Small intestine (tissue), 7 donors: Measurements from ENCODE around the gene C1RL. TPM values are rescaled to one million over a fixed set of nuclear protein-coding genes. Genes with fewer than 3 reads are reported as not detected.
A peak's percentile ranks its signal among the peaks of the same experiment; 100 is the strongest.

ENCODE experiments used
- DNase-seq, 2 donors: peaks; one replicate each; pipeline versions ENCODE4 v3.0.0 to v3.0.0-alpha.2; 2013
- FAIRE-seq: peaks from 2 replicates; lab custom pipeline; 2012; peaks lifted over from hg19 to GRCh38; lab: Jason Lieb, UNC
- H3K27ac ChIP-seq, 3 donors: one replicate each; pipeline ENCODE4 v1.5.1; 2013; ENCODE audit warnings: low read length in 2 of 3, mild to moderate bottlenecking in 2 of 3, control low read depth in 1 of 3, inconsistent platforms in 1 of 3, low read depth in 1 of 3, moderate library complexity in 1 of 3
- H3K27me3 ChIP-seq, 3 donors: one replicate each; pipeline ENCODE4 v1.6.1; 2013; ENCODE audit warnings: low read length in 3 of 3, inconsistent platforms in 1 of 3; ENCODE audit not compliant: control insufficient read depth in 3 of 3, insufficient read depth in 3 of 3
- H3K36me3 ChIP-seq, 3 donors: one replicate each; pipeline ENCODE4 v1.6.1; 2013; ENCODE audit warnings: low read length in 3 of 3, inconsistent platforms in 1 of 3, low read depth in 1 of 3, mild to moderate bottlenecking in 1 of 3, moderate library complexity in 1 of 3; ENCODE audit not compliant: control insufficient read depth in 3 of 3, insufficient read depth in 2 of 3
- H3K4me1 ChIP-seq, 3 donors: one replicate each; pipeline ENCODE4 v1.6.1; 2013; ENCODE audit warnings: low read length in 2 of 3, inconsistent platforms in 1 of 3, low read depth in 1 of 3, mild to moderate bottlenecking in 1 of 3, moderate library complexity in 1 of 3; ENCODE audit not compliant: control insufficient read depth in 3 of 3, insufficient read depth in 2 of 3
- H3K4me3 ChIP-seq, 3 donors: one replicate each; pipeline ENCODE4 v1.5.1; 2013; ENCODE audit warnings: low read length in 3 of 3, control low read depth in 1 of 3, inconsistent platforms in 1 of 3, low read depth in 1 of 3, mild to moderate bottlenecking in 1 of 3, moderate library complexity in 1 of 3
- H3K9me3 ChIP-seq, 2 donors: one replicate each; pipeline ENCODE4 v1.6.1; 2013; ENCODE audit warnings: low read depth in 1 of 2, low read length in 1 of 2; ENCODE audit not compliant: control insufficient read depth in 2 of 2, insufficient read depth in 1 of 2
- WGBS, 3 donors: extraction: QIAGEN DNeasy Blood & Tissue Kit; methylation state at CpG; one replicate each; pipeline ENCODE4 v1.1.7; 2013; 5-methylcytosine and 5-hydroxymethylcytosine counted together
- polyA plus RNA-seq, 4 donors: library from polyadenylated mRNA; stranded (reverse) in 3 of 4; unstranded in 1 of 4; fragments of 200-250 nt in 3 of 4; fragments of 120-200 nt in 1 of 4; gene quantifications; one replicate each; pipeline versions ENCODE4 v1.2.1 to v1.2.3, GENCODE V29; 2013
- donor health status: healthy with polysubstance abuse.
- donor health status: control.
- donor health status: control.
- donor health status: Bipolar disorder and iron deficiency.
- donor health status: healthy.

The C1RL gene
- polyA plus RNA-seq, 4 donors, result 10.0 to 77.1 (median 22.1) TPM

DNA sequence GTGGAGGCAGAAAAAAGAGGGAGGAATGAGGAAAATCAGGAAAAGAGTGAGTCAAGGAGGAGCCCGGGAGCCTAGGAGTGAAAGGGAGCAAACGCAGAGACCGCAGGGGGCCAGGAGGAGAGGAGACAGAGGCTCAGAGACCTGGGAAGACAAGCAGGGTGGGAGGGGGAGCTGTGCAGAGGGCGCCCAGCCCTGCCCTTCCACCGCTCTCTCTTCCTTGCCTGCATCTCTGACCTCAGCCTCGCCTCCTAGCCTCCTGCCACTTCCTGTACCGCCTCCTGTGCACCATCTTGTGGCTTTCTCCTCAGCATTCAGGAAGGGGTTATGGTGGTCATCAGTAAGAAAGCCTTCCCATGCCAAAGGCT, 22.5 kb upstream of the C1RL start:
- no peak for FAIRE-seq
- Histone ChIP-seq H3K27ac (peak overlapping the region in 2 of 3 donors; percentile 6 to 24), H3K4me1 (peaks cover 0 to 45% (median 3%) of the 10 kb centered on the region in 3 donors), H3K36me3 (peaks cover 0 to 31% (median 3%) of the 10 kb centered on the region in 3 donors), H3K27me3 (no peaks in the 10 kb centered on the region), H3K9me3 (no peaks in the 10 kb centered on the region), H3K4me3 (peak overlapping the region in 1 of 3 donors; percentile 91)
- DNase-seq, result no peak
- 26 to 42% (median 28%) methylated on average over 6 to 7 of the region's 7 CpGs for WGBS, 3 donors

DNA sequence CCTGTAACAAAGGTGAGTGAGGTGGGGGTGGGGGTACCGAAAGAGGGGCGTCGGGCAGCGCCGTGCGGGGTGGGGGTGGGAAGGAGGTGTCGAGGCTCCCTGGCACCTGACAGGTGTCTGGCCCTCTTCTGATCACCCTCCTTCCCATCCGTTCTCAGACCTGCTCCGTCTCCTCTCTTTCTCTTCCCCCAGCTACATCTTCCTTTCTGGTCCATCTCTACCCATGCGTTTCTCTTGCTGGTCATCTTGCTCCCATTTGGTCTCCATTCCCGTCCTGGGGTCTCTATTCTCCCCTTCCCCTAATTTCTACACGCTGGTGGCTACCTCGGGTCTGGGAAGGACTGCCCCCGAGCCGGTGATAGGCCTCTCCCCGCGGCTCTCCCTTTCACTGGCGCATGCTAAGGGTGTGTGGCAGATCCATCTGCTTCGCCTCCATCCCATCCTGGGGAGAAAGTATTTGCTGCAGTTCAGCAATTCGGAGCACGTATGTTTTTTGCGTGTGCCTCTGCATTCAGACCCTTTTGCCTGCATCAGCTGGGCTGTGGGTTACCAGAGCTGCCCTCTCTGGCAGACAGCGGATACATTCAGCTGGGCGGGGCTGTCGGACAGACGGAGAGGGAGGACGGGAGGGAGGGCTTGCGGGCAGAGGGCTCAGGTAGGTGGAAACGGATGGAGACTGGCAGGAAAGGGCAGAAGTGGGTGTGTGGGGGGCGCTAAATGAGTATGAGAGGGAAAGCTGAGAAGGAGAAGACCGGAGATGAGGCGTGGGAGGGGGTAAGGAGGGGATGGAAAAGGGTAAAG, 21.9 kb upstream of the C1RL start:
- Histone ChIP-seq H3K4me3 (peak overlapping the region; percentile 53 to 91 (median 56)), H3K9me3 (no peaks in the 10 kb centered on the region), H3K4me1 (peaks cover 0 to 45% (median 3%) of the 10 kb centered on the region in 3 donors), H3K27me3 (no peaks in the 10 kb centered on the region), H3K27ac (peak overlapping the region; percentile 6 to 89 (median 61)), H3K36me3 (peaks cover 0 to 25% (median 3%) of the 10 kb centered on the region in 3 donors)
- 2 to 3% (median 2%) methylated on average over 29 to 32 of the region's 32 CpGs for WGBS, 3 donors
- FAIRE-seq (no peak), DNase-seq (peak; percentile 46 to 70)

DNA sequence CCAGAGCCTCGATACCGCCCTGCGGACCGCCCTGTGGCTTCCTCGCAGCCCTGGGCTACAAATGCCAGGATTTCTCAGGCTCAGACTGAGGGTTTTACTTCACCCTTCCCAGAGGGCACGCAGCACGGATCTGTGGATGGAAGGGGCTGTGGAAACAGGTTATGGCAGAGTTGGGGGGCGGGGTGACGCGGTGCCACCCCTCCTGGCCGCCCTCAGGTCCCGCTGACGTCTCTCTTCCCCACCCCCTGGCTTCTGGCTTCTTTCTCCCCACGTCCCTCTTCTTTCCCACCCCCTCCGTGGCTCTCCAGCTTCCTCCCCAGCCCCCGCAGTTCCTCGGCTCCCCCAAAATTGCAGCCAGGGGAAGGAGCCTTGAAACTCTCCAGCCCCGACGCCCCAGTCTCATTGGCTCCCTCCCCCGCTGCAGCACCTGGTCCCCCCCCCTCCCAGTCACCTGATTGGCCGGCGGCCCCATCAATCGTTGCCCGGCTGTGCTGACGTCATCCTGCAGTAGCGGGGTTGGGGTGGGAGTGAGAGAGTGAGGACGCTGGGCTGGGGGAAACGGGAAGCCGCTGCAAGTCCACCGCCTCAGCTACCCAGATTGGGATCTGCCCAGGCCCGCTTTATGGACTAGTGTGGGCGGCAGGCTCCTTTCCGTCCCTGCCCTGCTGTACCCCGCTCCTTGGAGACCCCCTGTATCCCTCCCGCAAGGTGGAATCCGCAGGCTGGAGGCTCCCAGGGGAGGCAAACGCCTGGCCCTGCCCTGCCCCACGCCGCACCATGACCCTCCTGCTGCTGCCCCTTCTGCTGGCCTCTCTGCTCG, 21.1 kb upstream of the C1RL start, which contains the start of gene CLSTN3:
CLSTN3 (plus strand) TSS at position 500 of the 820 bp plus-strand sequence; CDS start at position 778, 278 bp downstream.
- Histone ChIP-seq H3K36me3 (peaks cover 0 to 17% (median 0%) of the 10 kb centered on the region in 3 donors), H3K4me1 (peaks cover 0 to 45% (median 3%) of the 10 kb centered on the region in 3 donors), H3K27me3 (no peaks in the 10 kb centered on the region), H3K4me3 (peak within 1 kb of the TSS; percentile 53 to 91 (median 56)), H3K27ac (peak within 1 kb of the TSS in 2 of 3 donors; percentile 62 to 89), H3K9me3 (no peaks in the 10 kb centered on the region)
- WGBS, 3 donors, result 0 to 1% (median 1%) methylated on average over 38 to 40 of the region's 40 CpGs
- DNase-seq (peak; percentile 65 to 90), FAIRE-seq (no peak)

DNA sequence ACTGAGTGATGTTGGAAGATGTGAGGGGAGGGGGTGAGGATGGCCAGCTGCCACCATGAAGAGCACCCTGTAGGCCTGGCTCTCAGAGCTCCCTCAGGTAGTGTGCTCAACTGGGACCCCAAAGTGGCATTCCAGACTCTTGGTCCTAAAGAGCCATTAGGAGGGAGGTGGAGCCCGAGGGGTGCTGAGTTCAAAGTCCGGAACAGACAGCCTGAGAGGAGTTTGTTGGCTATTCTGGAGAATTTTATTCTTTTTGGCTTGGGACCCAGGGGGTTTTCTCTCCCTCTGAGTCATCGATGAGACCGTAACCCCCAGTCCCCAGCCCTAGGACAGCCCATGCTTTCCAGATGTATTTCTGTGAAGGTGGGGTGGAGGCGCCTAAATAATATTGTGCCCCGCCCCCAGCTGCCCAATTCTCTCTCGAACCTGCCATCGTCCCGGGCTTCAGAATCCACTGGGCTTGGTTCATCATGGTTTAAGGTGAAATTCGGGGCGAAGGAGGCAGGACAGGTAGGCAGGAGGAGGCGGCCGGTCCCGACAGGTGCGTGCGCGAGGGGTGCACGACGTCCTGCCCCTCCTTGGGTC, 20.4 kb upstream of the C1RL start:
- FAIRE-seq (no peak), DNase-seq (peak in 1 of 2 donors; percentile 48)
- H3K27ac ChIP-seq, result peak overlapping the region in 2 of 3 donors; percentile 62 to 89
- peak overlapping the region; percentile 53 to 91 (median 56) for H3K4me3 ChIP-seq
- H3K27me3 ChIP-seq, result no peaks in the 10 kb centered on the region
- WGBS, 3 donors, result 3 to 5% (median 4%) methylated on average over 19 of the region's 19 CpGs
- peaks cover 0 to 43% (median 3%) of the 10 kb centered on the region in 3 donors for H3K4me1 ChIP-seq
- H3K36me3 ChIP-seq, result peaks cover 0 to 11% (median 0%) of the 10 kb centered on the region in 3 donors
- no peaks in the 10 kb centered on the region for H3K9me3 ChIP-seq

DNA sequence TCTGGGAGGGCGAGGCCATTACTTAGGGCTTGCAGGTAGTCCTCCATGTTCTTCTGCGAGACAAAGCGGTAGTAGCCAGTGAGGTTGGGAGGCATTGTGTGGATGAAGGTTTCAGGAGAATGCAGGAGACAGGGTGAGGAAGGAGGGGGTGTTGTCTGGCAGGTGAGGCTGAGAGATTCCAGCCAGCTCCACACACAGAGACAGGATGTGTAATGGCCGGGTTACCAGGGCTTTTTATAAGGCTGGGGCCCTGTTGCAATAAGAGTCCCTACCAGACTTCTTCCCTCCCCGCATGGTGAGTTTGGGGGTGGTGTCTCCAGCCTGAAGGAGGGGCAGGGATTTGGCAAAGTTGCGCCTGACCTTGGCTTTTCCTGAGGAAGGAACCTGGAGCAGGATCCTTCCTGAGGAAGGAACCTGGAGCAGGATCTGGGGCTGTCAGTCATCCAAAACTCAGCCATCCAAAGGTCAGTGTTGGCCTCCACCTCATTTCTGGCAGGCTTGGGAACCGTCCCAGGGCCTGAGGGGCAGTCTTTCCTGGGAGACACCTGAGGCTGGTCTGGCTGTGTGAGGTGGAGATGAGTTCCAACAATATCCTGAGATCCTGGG, 19.8 kb upstream of the C1RL start, which contains the start of gene RBP5:
RBP5 (minus strand) TSS at position 209 of the 606 bp plus-strand sequence; CDS start at position 95, 114 bp downstream.
- Histone ChIP-seq H3K4me3 (peak within 1 kb of the TSS; percentile 53 to 91 (median 56)), H3K36me3 (peaks cover 0 to 7% (median 0%) of the 10 kb centered on the region in 3 donors), H3K9me3 (no peaks in the 10 kb centered on the region), H3K4me1 (peaks cover under 1 to 43% (median 3%) of the 10 kb centered on the region in 3 donors), H3K27ac (peak within 1 kb of the TSS in 2 of 3 donors; percentile 62 to 89), H3K27me3 (no peaks in the 10 kb centered on the region)
- WGBS, 3 donors, result 52 to 69% (median 54%) methylated on average over 6 to 7 of the region's 7 CpGs
- FAIRE-seq, result no peak
- DNase-seq, result peak in 1 of 2 donors; percentile 25

DNA sequence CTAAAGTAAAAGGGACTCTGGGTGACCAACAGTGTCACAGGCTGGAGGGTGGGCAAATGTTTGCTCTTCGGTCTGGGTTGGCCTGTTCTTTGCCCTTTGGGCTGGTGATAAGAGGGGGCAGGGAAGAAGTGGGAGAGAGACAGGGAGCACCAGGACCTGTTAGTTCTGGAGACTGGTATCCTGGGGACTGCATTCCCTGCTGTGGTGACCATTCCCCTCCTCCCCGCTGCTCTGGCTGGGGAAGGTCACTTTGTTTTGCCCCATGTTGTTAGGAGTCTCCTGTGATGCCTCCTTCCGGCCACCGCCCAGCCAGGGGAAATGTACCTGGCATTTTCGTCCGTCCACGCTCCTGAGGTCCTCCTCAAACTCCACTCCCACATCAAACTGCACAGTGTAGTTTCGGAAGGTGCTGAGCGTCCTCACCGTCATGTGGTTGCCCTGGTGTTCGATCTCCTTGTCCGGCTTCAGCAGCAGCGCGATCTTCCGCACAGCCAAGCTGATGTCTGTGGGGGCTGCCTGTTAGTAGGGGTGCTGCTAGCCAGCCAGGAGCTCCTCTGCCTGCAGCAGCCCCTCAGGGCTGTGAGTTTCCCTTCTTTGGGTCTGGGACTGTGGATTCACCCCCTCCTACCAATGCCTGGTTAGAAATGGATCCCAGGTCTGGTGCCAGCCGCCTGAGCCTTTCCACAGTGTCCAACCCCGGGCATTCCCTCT, 19.1 kb upstream of the C1RL start:
- Histone ChIP-seq H3K27ac (peak overlapping the region in 2 of 3 donors; percentile 28 to 55), H3K4me1 (peaks cover 2 to 50% (median 3%) of the 10 kb centered on the region in 3 donors), H3K9me3 (no peaks in the 10 kb centered on the region), H3K36me3 (peaks cover 0 to 6% (median 0%) of the 10 kb centered on the region in 3 donors), H3K4me3 (peak overlapping the region in 1 of 3 donors; percentile 4), H3K27me3 (no peaks in the 10 kb centered on the region)
- DNase-seq, result peak in 1 of 2 donors; percentile 32
- no peak for FAIRE-seq
- 81 to 86% (median 82%) methylated on average over 17 of the region's 17 CpGs for WGBS, 3 donors

DNA sequence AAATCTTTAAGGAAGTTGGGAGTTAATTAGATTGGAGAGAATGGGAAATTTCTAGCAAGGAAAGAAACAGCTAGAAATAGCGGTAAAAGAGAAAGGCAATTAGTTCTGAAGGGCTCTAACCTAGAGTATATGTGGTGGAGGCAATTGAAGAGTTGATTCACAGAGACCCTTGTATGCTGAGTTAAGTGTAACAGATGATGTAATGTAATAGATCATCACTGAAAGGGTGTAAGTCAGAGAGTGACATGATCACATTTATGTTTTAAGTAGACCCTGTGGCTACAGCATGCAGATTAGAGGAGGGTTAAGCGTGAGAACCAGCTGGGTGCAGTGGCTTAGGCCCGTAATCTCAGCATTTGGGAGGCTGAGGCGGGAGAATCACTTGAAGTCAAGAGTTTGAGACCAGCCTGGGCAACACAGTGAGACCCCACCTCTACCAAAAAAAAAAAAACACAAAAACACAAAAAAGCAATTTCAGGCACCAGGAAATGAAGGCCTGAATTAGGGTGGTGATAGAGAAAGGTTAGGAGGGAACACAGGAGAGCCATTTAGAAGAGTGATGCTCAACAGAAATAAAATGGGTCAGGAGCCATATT, 16.7 kb upstream of the C1RL start:
- H3K36me3 ChIP-seq, result peaks cover 0 to 26% (median 2%) of the 10 kb centered on the region in 3 donors
- no peak overlapping the region for H3K27ac ChIP-seq
- WGBS, 3 donors, result 68 to 94% (median 86%) methylated on average over 4 of the region's 4 CpGs
- H3K4me3 ChIP-seq, result no peak overlapping the region
- no peak for FAIRE-seq
- no peaks in the 10 kb centered on the region for H3K27me3 ChIP-seq
- peaks cover 2 to 44% (median 3%) of the 10 kb centered on the region in 3 donors for H3K4me1 ChIP-seq
- DNase-seq, result no peak
- H3K9me3 ChIP-seq, result no peaks in the 10 kb centered on the region
